Stimulated activated CD4-positive, alpha-beta T cell treated with anti-CD3 and anti-CD28 coated beads, Interleukin-2, amount 100 ng/mL, for 24 hours (primary cell): Measurements from ENCODE around the gene ABCB10.
"Not testable (repeated sequence)": the region's sequence is repeated elsewhere in the genome, so short reads cannot be mapped to it uniquely, and the experiment has no call there.

Experiments
- DNase-seq, 2 donors: peaks; one replicate each; pipeline ENCODE4 v3.0.0-alpha.2; 2020

Gene ABCB10

DNA sequence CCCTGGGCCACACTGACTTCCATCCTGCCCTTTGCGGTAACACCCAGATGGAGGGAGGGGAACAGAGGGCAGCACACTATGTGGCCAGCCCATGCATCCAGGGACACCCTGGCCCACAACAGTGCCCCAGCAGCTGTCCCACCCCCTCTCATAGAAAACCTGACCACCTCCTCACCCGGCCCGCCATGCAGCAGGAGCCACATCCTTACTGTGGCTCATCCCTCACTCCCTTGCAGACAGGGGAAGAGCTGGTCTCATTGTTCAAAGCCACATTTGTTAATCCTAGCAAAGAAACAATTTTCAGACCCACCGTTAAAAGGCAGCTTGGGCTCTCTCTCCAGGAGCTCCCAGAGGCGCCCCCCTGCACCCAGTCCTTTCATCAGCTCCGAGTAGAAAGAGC, 27.2 kb downstream of the ABCB10 start:
- no peak for DNase-seq

DNA sequence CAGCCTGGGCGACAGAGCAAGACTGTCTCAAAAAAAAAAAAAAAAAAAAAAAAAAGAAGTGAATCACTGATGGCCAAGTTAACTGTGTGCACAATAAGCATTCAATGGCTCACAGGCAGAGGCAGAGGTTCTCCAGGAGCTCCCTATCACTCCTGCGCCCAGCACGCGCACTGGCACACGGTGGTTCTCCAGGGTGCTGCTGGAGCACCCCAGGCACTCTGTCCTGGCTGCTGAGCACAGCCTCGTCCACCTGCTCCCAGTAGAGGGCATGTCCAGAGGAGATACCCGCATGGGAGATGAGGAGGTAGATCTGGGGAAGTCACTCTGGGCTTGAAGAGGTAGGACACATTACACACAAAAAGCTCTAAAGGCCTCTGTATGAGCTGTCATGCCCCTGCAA, 28.9 kb downstream of the ABCB10 start:
- no peak for DNase-seq

- no peak for DNase-seq
Measured at GRCh38 chr1:229526695-229527094, 31.8 kb downstream of the ABCB10 start.

DNA sequence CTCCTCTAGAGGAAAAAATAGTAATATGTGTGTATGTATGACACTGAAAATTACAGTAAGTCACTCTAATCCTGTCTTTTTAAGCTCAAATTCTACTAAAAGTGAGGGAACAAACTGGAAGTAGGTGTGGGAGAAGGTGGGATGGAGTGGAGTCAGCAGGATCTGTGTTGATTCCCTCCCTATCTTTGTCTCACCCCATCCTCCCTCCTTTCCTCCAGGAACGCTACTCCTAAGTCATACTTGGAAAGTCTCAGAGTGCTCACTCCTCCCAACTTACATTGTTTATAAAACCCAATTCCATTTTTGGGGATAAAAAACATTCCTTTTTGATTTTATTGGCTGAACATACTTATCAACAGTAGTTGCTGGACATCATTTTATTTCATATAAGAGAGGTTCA, 35.5 kb downstream of the ABCB10 start:
- no peak for DNase-seq

DNA sequence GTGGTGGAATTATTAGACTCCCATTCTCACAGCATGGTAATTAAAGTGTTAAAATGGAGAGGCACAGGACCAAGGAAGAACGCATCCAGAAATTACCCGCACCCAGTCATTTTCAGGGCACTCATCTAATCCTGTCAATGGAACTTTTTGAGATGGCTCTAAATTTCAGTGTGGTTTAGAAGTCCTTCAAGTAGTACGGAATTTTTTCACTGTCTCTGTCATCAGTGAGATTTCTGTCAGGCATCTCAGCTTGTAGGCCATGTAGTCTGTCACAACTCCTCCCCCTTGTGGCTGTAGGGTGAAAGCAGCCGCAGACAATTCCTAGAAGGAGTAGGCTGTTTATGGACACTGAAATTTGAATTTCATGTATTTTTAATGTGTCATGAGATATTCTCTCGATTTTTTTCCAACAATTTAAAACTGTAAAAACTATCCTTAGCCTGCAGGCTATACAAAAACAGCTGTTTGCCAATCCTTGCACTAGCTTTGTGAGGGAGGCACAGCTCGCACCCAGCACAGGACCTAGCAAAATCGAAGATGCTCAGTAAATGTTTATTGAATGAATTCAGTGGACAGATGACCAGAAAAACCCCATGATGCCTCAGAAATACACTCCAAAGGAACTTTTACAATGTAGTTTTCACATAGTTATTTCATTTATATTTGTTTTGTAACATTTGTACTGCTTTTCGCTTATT, 43.8 kb downstream of the ABCB10 start:
- peak; percentile 51 to 56 for DNase-seq

DNA sequence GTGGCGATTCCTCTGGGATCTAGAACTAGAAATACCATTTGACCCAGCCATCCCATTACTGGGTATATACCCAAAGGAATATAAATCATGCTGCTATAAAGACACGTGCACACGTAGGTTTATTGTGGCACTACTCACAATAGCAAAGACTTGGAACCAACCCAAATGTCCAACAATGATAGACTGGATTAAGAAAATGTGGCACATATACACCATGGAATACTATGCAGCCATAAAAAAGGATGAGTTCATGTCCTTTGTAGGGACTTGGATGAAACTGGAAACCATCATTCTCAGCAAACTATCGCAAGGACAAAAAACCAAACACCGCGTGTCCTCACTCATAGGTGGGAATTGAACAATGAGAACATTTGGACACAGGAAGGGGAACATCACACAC, 46.9 kb downstream of the ABCB10 start:
- not testable (repeated sequence) for DNase-seq

DNA sequence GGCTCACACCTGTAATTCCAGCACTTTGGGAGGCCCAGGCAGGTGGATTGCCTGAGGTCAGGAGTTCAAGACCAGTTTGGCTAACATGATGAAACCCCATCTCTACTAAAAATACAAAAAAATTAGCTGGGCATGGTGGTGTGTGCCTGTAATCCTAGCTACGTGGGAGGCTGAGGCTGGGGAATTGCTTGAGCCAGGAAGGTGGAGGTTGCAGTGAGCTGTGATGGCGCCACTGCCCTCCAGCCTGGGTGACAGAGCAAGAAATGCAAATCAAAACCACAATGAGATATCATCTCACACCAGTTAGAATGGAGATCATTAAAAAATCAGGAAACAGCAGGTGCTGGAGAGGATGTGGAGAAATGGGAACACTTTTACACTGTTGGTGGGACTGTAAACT, 47.3 kb downstream of the ABCB10 start:
- DNase-seq: not testable (repeated sequence)

DNA sequence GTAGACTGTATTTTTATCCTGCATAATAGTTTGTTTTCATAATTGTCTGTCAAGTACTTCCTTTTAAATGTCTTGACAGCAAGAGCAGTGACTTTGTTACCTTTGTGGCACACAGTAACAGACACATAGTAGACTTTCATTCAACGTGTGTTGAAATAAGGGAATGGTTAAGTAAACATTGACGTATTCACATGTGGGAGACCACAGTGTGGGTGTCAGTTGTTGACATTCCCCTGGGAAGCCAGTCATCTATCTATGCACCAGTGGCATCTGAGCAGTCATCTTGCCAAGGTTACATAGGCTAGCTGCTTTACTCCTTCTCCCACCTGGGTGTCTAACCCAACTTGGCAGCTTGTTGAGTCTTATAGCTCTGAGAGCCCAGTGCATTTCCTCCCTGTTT, 48.9 kb downstream of the ABCB10 start:
- DNase-seq: no peak

DNA sequence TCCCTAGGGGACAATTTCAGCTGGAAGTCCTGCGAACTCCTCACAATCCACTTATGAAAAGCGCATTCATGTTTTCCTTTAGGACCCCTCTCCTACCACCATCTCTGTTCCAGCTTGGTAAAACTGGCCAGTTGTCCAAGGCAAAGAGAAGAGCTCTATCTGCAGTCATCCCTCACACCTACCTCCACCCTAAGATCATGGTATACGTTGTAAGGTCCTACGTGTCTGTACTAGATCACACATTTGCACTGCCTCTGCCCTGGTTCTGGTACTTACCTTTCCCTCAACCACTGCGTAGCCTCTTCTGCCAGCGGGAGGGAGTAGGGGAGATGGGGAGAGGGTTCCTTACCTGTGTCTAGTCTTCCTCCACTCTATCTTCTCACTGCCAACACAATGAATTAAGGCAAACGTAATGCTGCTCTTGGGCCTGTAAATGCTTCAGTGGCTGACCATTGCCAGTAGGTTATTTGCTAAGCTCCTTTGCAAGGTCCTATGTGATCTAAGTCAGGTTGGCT, 49.6 kb downstream of the ABCB10 start:
- no peak for DNase-seq

GRCh38 chr1:229507951-229508822, 50.3 kb downstream of the ABCB10 start, which contains the start of gene NUP133:
TSS of gene NUP133 (minus strand) at chr1:229508341. CDS start at chr1:229508249, 92 bp downstream.
- peak; percentile 99 to 100 for DNase-seq

GRCh38 chr1:229507502-229507901, 51.0 kb downstream of the ABCB10 start:
- no peak for DNase-seq

- DNase-seq: no peak
Measured at GRCh38 chr1:229506633-229507032, 51.9 kb downstream of the ABCB10 start.

- no peak for DNase-seq
Measured at GRCh38 chr1:229495782-229496181, 62.7 kb downstream of the ABCB10 start.

GRCh38 chr1:229487181-229487580, 71.3 kb downstream of the ABCB10 start:
- no peak for DNase-seq

DNA sequence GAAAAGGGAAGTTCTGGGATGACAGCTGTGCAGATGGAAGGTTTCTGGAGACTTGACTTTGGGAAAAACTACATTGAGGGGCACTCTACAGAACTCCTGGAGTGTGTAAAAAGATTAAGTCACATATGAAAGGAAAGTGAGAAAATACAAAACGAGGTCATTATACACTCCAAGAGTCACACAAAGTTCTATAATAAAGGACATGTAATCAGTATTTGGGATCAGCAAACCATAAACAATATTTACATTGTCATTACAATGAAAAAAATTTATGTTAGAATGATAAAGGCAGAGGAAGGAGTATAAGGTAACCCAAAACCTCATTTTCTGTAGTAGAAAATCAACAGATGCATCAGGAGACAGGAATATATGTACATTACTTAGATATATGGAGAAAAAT, 73.2 kb downstream of the ABCB10 start:
- DNase-seq: no peak

DNA sequence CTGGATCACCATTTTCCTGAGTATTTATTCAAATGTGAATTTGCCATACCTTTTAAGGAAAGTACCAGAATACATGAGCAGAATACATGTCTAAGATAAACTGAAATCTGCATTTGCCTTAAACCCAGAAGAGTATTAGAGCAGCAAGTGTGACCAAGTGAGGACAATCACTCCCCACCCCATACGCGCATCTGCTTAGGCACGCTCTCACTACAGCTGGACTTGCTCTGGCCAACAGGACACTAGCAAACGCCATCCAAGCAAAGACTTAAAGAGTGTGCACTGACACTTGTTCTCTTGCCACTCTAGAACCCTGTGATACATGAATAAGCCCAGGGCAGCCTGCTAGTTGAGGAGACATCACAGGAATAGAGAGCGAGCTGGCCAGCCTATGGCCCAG, 76.0 kb downstream of the ABCB10 start:
- no peak for DNase-seq

- no peak for DNase-seq
Measured at GRCh38 chr1:229480495-229480894, 78.0 kb downstream of the ABCB10 start.

GRCh38 chr1:229479660-229480399, 78.7 kb downstream of the ABCB10 start:
- no peak for DNase-seq

DNA sequence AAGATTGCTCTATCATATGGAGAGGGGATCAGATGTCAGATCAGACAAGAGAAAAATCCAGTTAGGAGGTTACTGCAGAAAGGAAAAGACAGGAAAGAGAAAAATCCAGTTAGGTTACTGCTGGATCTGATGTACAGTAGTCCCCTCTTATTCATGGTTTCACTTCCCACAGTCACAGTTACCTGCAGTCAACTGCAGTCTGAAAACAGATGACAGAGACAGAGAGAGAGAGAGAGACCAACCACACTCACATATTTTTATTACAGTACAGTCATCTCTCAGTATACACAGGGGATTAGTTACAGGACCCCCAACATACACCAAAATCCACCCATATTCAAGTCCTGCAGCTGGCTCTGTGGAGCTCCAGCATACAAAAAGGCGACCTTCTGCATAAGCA, 79.7 kb downstream of the ABCB10 start:
- DNase-seq: no peak

GRCh38 chr1:229475859-229476258, 82.6 kb downstream of the ABCB10 start:
- not testable (repeated sequence) for DNase-seq

- no peak for DNase-seq
Measured at GRCh38 chr1:229474509-229474908, 84.0 kb downstream of the ABCB10 start.

GRCh38 chr1:229471175-229471574, 87.3 kb downstream of the ABCB10 start:
- no peak for DNase-seq

GRCh38 chr1:229470406-229471043, 88.0 kb downstream of the ABCB10 start:
- no peak for DNase-seq
